Adipose tissue (tissue), 3 donors: ENCODE results near the gene RNPEPL1. TPM values are rescaled to one million over a fixed set of nuclear protein-coding genes. Genes with fewer than 3 reads are reported as not detected.
A peak's percentile ranks its signal among the peaks of the same experiment; 100 is the strongest.
"Not testable (repeated sequence)": the region's sequence is repeated elsewhere in the genome, so short reads cannot be mapped to it uniquely, and the experiment has no call there.

Experiments used
- H3K27ac ChIP-seq: one replicate; pipeline ENCODE4 v1.5.1; 2013; ENCODE audit warnings: low read depth, low read length
- WGBS, 3 donors: extraction: QIAGEN DNeasy Blood & Tissue Kit; methylation state at CpG; one replicate each; pipeline ENCODE4 v1.1.7; 2013; 5-methylcytosine and 5-hydroxymethylcytosine counted together
- polyA plus RNA-seq, 3 donors: library from polyadenylated mRNA; stranded (reverse); fragments of 200-250 nt; gene quantifications; one replicate each; pipeline ENCODE4 v1.2.3, GENCODE V29; 2013
- donor health status: healthy with polysubstance abuse.
- donor health status: Bipolar disorder and iron deficiency.
- donor health status: healthy.

The RNPEPL1 gene
- 100 to 1,000 TPM in 1 of 3 donors, 10 to 100 TPM in 2; 53.8 to 107 (median 72.8) TPM for polyA plus RNA-seq

DNA sequence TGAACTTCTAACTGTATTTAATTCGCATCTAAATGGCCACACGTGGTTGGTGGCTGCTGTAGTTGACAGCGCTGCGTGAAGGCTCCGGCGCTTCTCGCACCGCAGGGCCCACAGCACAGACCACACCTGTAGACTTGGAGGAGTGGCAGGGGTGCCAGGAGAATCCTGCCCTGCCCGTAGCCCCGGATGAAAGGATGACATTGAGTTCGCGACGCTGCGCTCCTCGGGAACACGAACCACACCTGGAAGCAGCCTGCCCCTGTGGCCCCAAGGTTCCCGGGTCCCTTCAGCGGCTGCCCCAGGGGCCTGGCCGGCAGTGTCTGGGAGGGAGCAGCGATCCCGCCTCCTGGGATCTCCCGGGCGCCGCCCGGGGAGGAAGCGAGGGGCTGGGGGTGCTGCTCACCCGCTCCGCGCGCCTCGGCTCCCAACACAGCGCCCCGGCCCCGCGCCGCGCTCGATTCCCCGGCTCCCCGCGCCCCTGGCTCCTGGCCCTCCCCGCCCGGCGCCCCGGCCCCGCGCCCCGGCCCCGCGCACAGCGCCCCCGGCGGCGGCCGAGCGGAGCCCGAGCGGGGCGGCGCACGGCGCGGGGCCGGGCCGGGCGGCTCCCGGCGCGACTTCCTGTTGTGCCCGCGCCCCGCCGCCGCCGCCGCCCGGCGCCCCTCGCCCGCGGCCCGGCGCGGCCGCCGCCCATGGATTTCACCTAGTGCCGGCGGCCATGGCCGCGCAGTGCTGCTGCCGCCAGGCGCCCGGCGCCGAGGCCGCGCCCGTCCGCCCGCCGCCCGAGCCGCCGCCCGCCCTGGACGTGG lies at the start of gene RNPEPL1:
TSS of gene RNPEPL1 (plus strand) at position 613 of the 806 bp plus-strand sequence. CDS start at position 716, 103 bp downstream.
- 0 to 1% (median 1%) methylated on average over 47 to 98 of the region's 106 CpGs for WGBS, 3 donors
- H3K27ac ChIP-seq: peak within 1 kb of the TSS; percentile 74

DNA sequence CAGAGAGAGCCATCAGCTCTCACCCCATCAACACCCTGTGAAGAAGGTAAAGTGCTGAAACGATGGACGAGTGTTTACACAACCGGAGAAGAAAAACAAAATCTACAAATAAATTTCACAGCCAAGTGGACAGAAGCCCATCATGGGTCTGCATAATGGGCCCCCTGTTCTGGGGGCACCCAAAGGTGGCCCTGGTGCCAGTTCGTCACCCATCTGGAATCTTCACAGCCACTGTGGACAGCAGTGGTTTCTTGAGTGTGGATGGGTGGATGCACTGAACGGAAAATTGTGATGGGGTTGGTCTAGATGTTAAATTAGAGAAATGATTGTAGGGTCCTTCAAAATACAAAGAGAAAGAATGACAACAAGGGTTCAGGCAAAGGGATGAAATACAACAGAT lies 49.3 kb upstream of the RNPEPL1 start:
- no peak overlapping the region for H3K27ac ChIP-seq
- 87 to 94% (median 92%) methylated on average over 5 of the region's 5 CpGs for WGBS, 3 donors

DNA sequence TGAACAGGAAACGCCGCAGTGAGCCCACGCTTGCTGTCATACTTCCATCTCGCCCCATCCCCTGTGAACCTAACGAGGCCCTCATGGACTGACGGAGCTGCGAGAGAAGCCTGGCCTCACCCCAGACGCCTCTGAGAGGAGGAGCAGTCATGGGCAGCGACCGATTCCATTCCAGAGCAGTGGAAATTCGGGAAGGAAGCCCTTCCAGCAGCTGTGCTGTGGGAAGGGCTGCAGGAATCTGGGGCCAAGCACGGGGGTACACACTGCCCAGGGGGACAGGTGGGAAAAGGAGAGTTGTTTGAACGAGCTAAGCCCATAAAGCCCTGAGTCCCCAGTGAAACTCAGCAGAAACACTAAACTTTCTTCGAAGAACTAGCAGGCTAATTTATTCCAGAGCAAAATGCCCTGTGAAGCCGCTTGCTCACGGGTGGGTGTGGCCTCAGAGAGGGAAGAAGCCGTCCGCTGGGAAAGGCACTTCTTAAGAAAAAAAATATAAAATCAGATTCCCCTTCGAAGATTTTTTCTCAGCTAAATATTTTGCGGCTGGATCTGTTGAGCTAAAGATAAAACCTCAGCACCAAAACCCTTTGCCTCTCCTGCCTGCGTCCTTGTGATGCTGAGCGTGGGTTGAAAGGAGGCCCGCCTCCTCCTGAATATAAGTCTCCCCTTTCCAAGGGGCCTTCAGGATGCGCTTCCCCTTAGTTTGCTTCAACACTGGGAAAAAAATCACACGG lies 48.7 kb upstream of the RNPEPL1 start:
- 38 to 64% (median 43%) methylated on average over 25 of the region's 25 CpGs for WGBS, 3 donors

DNA sequence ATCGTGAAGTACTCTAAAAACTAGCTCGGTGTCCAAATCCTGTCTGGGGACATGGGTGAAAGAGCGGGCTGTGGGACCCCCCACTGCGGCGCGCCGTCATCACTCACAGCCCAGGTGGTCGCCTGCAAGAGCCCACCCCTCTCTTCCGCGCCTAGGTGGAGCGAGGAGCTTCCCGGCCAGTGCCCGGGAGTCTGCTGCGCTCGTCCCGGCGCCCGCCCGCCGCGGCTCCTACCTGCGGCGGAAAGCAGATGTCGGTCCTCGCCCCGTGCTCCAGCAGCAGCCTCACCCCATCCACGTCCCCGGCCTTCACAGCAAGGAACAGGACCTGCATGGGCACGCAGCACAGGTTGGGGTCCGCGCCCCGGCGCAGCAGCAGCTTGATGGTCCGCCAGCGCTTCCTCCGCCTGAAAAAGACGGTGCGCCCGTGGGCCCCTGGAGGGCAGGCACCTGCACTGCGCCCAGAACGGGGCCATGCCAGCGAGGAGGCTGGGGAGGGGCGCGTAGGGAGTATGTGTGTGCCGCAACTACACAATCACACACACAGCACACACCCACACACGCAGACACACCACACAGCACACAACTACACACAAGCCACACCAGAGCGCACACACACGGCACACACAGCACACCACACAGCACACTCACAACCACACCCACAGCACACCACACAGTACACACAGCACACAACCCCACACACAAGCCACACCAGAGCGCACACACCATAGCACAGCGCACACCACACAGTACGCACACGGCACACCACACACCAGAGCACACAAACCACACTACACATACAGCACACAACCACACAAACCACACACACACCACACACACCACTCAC lies 47.9 kb upstream of the RNPEPL1 start:
- WGBS, 3 donors: 31 to 36% (median 33%) methylated on average over 46 to 52 of the region's 52 CpGs
- no peak overlapping the region for H3K27ac ChIP-seq

More for the DNA sequence above, 48.7 kb upstream of the RNPEPL1 start:
- no peak overlapping the region for H3K27ac ChIP-seq

DNA sequence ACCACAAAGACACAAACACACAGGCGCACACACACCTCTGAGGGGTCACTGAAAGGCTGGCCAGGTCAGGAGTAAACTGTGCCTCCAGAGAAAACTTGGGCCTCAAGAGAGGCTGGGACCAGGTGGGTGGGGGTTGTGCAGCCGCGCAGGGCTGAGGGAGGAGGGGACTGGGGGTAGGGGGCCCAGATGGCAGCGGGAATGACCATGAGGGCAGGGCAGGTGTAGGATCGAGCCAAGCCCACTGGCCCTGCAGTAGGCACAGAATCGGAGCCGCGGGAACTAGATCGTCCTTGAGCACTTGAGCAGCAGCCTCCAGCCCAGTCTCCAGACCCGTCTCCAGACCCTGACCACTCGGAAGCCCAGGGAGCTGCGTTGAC lies 47.3 kb upstream of the RNPEPL1 start:
- WGBS, 3 donors: 91 to 93% (median 92%) methylated on average over 12 of the region's 12 CpGs
- H3K27ac ChIP-seq: no peak overlapping the region

DNA sequence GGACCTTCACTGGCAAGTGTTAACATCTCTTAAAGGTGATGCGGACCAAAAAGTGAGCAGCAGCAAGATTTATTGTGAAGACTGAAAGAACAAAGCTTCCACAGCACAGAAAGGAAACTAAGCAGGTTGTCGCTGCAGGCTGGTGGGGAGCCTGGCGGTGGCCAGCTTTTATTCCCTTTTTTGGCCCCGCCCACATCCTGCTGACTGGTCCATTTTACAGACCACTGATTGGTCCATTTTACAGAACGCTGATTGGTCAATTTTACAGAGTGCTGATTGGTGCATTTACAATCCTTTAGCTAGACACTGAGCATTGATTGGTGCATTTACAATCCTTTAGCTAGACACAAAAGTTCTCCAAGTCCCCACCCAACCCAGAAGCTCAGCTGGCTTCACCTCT lies 46.4 kb upstream of the RNPEPL1 start:
- H3K27ac ChIP-seq: not testable (repeated sequence)
- 92 to 97% (median 93%) methylated on average over 5 of the region's 5 CpGs for WGBS, 3 donors

DNA sequence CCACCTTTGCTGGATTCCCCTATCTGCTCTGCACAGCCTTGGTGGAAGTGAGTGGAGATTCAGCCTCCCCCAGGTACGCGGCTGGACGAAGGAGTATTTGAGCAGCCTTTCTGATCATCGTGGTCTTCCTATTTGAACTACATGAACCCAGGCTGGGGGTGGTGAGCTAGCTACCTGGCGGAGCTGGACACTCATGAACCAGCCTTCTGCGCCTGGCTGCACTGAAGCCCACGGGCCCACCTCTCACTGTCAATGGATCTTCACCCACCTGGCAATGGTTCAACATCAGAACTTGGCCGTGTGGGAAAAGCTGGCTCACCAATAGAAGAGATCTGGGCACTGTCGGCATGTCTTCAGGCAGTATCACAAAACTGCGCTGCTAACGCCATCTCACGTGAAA lies 45.9 kb upstream of the RNPEPL1 start:
- 96 to 98% (median 96%) methylated on average over 12 of the region's 12 CpGs for WGBS, 3 donors
- H3K27ac ChIP-seq: no peak overlapping the region

DNA sequence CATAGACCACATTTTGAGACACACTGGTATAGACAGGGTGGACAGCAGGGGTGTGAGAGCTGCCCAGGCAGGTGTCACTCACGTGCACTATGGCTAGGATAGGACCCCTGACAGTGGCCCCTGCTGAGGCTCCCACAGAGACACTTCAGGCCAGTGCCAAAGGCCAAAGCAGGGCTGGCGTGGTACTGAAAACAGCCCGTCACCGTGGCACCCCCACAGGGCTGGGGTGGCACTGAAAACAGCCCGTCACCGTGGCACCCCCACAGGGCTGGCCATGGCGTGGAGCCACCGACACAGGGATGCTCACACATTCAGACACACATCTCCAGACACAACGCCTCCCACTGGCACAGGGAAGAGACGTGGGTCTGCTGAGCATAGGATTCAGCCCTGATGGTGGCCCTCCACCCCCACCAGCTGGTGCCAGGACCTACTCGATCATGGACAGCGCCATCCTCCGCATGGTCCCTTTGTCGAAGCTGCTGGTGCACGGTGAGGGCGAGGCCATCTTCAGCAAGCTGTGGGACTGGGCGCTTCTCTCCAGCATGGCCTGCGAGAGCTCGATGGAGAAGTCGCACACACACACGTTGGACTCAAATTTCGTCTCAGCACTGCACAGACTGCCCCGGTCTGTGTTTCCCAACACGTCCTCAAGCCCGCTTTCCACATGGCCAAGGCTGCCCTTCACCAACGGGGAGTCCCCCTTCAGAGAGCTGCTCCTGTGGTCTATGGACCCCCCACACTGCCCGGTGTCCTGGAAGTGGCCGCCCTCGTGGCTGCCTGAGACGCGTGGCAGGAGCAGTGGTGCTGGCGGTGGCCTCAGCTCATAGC lies 44.6 kb upstream of the RNPEPL1 start:
- WGBS, 3 donors: 94 to 97% (median 96%) methylated on average over 30 to 32 of the region's 32 CpGs
- no peak overlapping the region for H3K27ac ChIP-seq

DNA sequence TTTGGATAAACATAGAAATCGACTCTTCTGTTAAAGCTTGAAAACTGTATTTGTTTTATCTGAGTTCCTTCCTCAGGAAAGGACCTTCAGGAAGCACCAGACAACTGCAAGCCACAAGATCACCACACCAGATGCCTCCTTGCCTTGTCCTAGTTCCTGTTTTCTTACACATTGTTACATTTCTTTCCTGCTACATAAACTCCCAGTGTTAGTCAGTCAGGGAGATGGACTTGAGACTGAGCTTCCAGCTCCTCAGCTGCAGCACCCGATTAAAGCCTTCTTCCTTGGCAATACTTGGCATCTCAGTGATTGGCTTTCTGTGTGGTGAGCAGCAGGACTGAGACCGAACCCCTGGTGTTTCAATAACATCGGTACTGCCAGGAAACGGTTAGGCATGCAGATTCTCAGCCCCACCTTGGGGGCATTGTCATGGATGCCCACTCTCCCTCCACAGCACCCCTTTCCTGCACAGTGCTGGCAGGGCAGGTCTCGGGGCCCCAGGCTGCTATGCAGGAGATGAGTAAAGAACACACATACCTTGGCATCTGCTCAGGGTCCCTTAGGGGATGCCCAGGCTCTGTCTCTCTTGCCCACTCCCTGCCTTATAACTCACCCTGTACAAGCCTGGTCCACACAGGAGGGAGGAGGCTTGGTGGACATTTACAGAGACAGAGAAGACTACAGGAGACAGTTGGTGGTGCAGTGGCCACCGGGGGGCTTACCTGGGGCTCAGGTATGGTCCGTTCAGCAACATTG lies 43.1 kb upstream of the RNPEPL1 start:
- WGBS, 3 donors: 83 to 87% (median 85%) methylated on average over 8 of the region's 8 CpGs
- no peak overlapping the region for H3K27ac ChIP-seq

GRCh38 chr2:240525802-240526201 lies 42.5 kb upstream of the RNPEPL1 start:
- 96 to 98% (median 98%) methylated on average over 6 of the region's 6 CpGs for WGBS, 3 donors

GRCh38 chr2:240526521-240526920 lies 41.8 kb upstream of the RNPEPL1 start:
- 90 to 95% (median 91%) methylated on average over 4 of the region's 4 CpGs for WGBS, 3 donors
- H3K27ac ChIP-seq: no peak overlapping the region

More at GRCh38 chr2:240525802-240526201, 42.5 kb upstream of the RNPEPL1 start:
- no peak overlapping the region for H3K27ac ChIP-seq

- 93 to 96% (median 95%) methylated on average over 3 of the region's 3 CpGs for WGBS, 3 donors
- H3K27ac ChIP-seq: no peak overlapping the region
Measured at GRCh38 chr2:240527153-240527750, 41.0 kb upstream of the RNPEPL1 start.

DNA sequence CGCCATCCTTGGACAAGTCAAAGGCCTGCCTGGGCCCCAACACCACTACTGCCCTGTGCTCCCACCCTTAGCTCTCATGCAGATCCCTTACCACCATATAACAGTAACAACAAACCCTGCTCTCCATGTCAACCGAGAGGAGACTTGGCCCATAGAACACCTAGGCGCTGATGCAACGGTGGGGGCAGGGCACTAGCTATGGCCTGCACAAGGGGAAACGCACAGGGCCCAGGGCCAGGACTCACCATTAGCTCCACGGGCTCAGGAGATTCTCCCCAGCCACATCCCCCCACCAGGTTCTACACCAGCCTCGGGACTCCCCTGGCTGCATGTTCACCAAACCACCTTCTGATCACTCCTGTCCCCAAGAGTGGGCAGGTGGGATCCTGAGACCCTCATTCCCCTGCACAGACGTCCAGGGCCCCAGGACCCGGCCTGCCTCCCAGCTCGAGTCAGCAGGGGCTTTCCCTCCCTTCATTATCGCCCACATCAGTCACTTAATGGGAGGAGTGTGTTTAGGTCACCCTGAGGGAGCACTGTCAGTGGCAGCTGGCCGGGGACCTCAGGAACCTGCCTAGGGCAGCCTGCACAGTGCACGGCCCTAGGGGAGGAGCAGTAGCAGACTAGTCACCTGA lies 39.8 kb upstream of the RNPEPL1 start:
- no peak overlapping the region for H3K27ac ChIP-seq
- WGBS, 3 donors: 92 to 96% (median 93%) methylated on average over 13 of the region's 13 CpGs

- no peak overlapping the region for H3K27ac ChIP-seq
- whole genome bisulfite sequencing, 3 donors: 96 to 97% (median 96%) methylated on average over 16 of the region's 16 CpGs
Measured at GRCh38 chr2:240529344-240529999, 38.8 kb upstream of the RNPEPL1 start.

GRCh38 chr2:240530181-240530580 lies 38.1 kb upstream of the RNPEPL1 start:
- 85 to 98% (median 93%) methylated on average over 7 of the region's 7 CpGs for WGBS, 3 donors
- no peak overlapping the region for H3K27ac ChIP-seq

- no peak overlapping the region for H3K27ac ChIP-seq
- WGBS, 3 donors: 96 to 98% (median 97%) methylated on average over 5 of the region's 5 CpGs
Measured at GRCh38 chr2:240531038-240531437, 37.2 kb upstream of the RNPEPL1 start.
